ENCODE data around the gene SLC24A3. TPM values are rescaled to one million over a fixed set of nuclear protein-coding genes. Genes with fewer than 3 reads are reported as not detected.

SLC24A3 gene
- total RNA-seq, 6 donors from 2014 or later: 6.3 to 10.8 (median 9.3) TPM

GRCh38 chr20:19257865-19258264, 45.4 kb downstream of the SLC24A3 start:
- H3K27me3 ChIP-seq: no peaks in the 10 kb centered on the region
- 74 to 78% methylated on average over 6 of the region's 6 CpGs for WGBS, 2 donors
- no peak overlapping the region for H3K4me3 ChIP-seq
- no peaks in the 10 kb centered on the region for H3K9me3 ChIP-seq
- H3K27ac ChIP-seq: no peak overlapping the region
- peaks cover 4 to 7% (median 6%) of the 10 kb centered on the region in 4 donors for H3K4me1 ChIP-seq
- H3K36me3 ChIP-seq: no peaks in the 10 kb centered on the region
- TF ChIP-seq POLR2AphosphoS5 (IDR thresholded peaks at IDR 0.05) (no peak), CTCF (IDR thresholded peaks at IDR 0.05) (no peak), EP300 (IDR thresholded peaks at IDR 0.05) (no peak), POLR2A (IDR thresholded peaks at IDR 0.05) (no peak)
- no peak for DNase-seq
- no peak for ATAC-seq (ENCODE audit: low FRiP score in 2 of 2)

GRCh38 chr20:19259141-19259591, 46.7 kb downstream of the SLC24A3 start:
- Histone ChIP-seq H3K9me3 (no peaks in the 10 kb centered on the region), H3K36me3 (no peaks in the 10 kb centered on the region), H3K4me1 (no peaks in the 10 kb centered on the region), H3K27ac (no peak overlapping the region), H3K4me3 (no peak overlapping the region), H3K27me3 (no peaks in the 10 kb centered on the region)
- 74 to 75% methylated on average over 7 of the region's 7 CpGs for WGBS, 2 donors
- TF ChIP-seq EP300 (IDR thresholded peaks at IDR 0.05) (no peak), CTCF (IDR thresholded peaks at IDR 0.05) (no peak), POLR2AphosphoS5 (IDR thresholded peaks at IDR 0.05) (no peak), POLR2A (IDR thresholded peaks at IDR 0.05) (no peak)
- DNase-seq (no peak), ATAC-seq (ENCODE audit: low FRiP score in 2 of 2) (no peak)

GRCh38 chr20:19260412-19261090, 48.1 kb downstream of the SLC24A3 start:
- no peak for ATAC-seq (ENCODE audit: low FRiP score in 2 of 2)
- WGBS, 2 donors: 41 to 48% methylated on average over 9 of the region's 9 CpGs
- H3K27ac ChIP-seq: no peak overlapping the region
- H3K27me3 ChIP-seq: no peaks in the 10 kb centered on the region
- H3K4me3 ChIP-seq: no peak overlapping the region
- no peak for TF ChIP-seq POLR2AphosphoS5 (IDR thresholded peaks at IDR 0.05)
- TF ChIP-seq POLR2A (IDR thresholded peaks at IDR 0.05): no peak
- TF ChIP-seq CTCF (IDR thresholded peaks at IDR 0.05): no peak
- no peaks in the 10 kb centered on the region for H3K9me3 ChIP-seq
- no peaks in the 10 kb centered on the region for H3K36me3 ChIP-seq
- DNase-seq: no peak
- H3K4me1 ChIP-seq: no peaks in the 10 kb centered on the region

- Histone ChIP-seq H3K4me3 (no peak overlapping the region), H3K36me3 (no peaks in the 10 kb centered on the region), H3K27me3 (no peaks in the 10 kb centered on the region), H3K4me1 (no peaks in the 10 kb centered on the region), H3K27ac (no peak overlapping the region), H3K9me3 (no peaks in the 10 kb centered on the region)
- ATAC-seq (ENCODE audit: low FRiP score in 2 of 2): no peak
- no peak for DNase-seq
- whole genome bisulfite sequencing, 2 donors: 87 to 100% methylated on average over 6 to 7 of the region's 7 CpGs
- TF ChIP-seq POLR2AphosphoS5 (IDR thresholded peaks at IDR 0.05): no peak
- no peak for TF ChIP-seq EP300 (IDR thresholded peaks at IDR 0.05)
- no peak for TF ChIP-seq CTCF (IDR thresholded peaks at IDR 0.05)
- no peak for TF ChIP-seq POLR2A (IDR thresholded peaks at IDR 0.05)
Observed at GRCh38 chr20:19264191-19264590, 51.7 kb downstream of the SLC24A3 start.

All from upper lobe of left lung (tissue), 6 donors.